ENCODE results near the gene HIPK2. TPM values are rescaled to one million over a fixed set of nuclear protein-coding genes. Genes with fewer than 3 reads are reported as not detected.

HIPK2 gene
- polyA plus RNA-seq, 2 of the 4 experiments (the other 2 are of a cell fraction), result 11.3 to 12.1 TPM

DNA sequence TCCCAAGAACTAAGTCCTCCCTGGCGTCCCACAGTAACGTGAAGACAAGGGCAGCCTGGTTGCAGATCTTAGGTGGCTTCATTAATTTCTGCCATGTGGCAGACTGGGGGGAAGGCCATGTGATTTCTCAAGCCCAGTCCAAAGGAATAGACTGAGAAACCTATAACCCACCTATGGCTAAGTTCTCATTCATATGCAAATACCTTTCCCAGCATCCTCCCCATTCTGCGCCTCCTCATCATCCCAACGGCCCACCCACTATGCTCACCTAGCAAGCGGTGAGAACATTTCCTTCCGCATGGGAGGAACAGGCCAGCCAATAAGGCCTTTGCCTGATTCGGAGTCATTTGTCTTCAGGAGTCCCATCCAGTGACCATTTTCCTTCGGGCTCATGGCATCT is 262.5 kb downstream of the HIPK2 start:
- Histone ChIP-seq H3K27ac (no peak overlapping the region), H3K4me3 (no peak overlapping the region), H3K4me2 (no peak overlapping the region), H3K4me1 (no peaks in the 10 kb centered on the region), H3K9me3 (no peaks in the 10 kb centered on the region)
- DNase-seq (ENCODE audit: low read depth in 1 of 2, low spot score in 1 of 2) (no peak), FAIRE-seq (no peak), ATAC-seq (no peak)
- no peak for TF ChIP-seq RARB (CRISPR knock-in tag; IDR thresholded peaks at IDR 0.05)
- TF ChIP-seq JUNB (IDR thresholded peaks at IDR 0.05), result no peak
- no peak for TF ChIP-seq KDM1A (IDR thresholded peaks at IDR 0.05; ENCODE audit: low read depth)
- no peak for TF ChIP-seq NPAS2 (CRISPR knock-in tag; IDR thresholded peaks at IDR 0.05; ENCODE audit: borderline replicate concordance)
- no peak for TF ChIP-seq RCOR1 (IDR thresholded peaks at IDR 0.05; ENCODE audit: low read depth, low read length)
- no peak for TF ChIP-seq ZNF302 (CRISPR knock-in tag; IDR thresholded peaks at IDR 0.05)
- TF ChIP-seq BHLHE40 (IDR thresholded peaks at IDR 0.05; ENCODE audit: low read depth, low read length), result no peak
- TF ChIP-seq, protein P1, sequence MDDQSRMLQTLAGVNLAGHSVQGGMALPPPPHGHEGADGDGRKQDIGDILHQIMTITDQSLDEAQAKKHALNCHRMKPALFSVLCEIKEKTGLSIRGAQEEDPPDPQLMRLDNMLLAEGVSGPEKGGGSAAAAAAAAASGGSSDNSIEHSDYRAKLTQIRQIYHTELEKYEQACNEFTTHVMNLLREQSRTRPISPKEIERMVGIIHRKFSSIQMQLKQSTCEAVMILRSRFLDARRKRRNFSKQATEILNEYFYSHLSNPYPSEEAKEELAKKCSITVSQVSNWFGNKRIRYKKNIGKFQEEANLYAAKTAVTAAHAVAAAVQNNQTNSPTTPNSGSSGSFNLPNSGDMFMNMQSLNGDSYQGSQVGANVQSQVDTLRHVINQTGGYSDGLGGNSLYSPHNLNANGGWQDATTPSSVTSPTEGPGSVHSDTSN (IDR thresholded peaks at IDR 0.05), result no peak
- TF ChIP-seq, protein P2, sequence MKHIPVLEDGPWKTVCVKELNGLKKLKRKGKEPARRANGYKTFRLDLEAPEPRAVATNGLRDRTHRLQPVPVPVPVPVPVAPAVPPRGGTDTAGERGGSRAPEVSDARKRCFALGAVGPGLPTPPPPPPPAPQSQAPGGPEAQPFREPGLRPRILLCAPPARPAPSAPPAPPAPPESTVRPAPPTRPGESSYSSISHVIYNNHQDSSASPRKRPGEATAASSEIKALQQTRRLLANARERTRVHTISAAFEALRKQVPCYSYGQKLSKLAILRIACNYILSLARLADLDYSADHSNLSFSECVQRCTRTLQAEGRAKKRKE (CRISPR knock-in tag; IDR thresholded peaks at IDR 0.05; ENCODE audit: low read depth), result no peak
- no peak for TF ChIP-seq POLR2A (IDR thresholded peaks at IDR 0.05; ENCODE audit: low read length)
- no peak for TF ChIP-seq EHF (CRISPR knock-in tag; IDR thresholded peaks at IDR 0.05)
- TF ChIP-seq, protein P3, sequence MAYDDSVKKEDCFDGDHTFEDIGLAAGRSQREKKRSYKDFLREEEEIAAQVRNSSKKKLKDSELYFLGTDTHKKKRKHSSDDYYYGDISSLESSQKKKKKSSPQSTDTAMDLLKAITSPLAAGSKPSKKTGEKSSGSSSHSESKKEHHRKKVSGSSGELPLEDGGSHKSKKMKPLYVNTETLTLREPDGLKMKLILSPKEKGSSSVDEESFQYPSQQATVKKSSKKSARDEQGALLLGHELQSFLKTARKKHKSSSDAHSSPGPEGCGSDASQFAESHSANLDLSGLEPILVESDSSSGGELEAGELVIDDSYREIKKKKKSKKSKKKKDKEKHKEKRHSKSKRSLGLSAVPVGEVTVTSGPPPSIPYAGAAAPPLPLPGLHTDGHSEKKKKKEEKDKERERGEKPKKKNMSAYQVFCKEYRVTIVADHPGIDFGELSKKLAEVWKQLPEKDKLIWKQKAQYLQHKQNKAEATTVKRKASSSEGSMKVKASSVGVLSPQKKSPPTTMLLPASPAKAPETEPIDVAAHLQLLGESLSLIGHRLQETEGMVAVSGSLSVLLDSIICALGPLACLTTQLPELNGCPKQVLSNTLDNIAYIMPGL (CRISPR knock-in tag; IDR thresholded peaks at IDR 0.05; ENCODE audit: borderline replicate concordance), result no peak
- TF ChIP-seq JUN (IDR thresholded peaks at IDR 0.05), result no peak
- TF ChIP-seq KDM5A (IDR thresholded peaks at IDR 0.05), result no peak
- TF ChIP-seq, protein P4, sequence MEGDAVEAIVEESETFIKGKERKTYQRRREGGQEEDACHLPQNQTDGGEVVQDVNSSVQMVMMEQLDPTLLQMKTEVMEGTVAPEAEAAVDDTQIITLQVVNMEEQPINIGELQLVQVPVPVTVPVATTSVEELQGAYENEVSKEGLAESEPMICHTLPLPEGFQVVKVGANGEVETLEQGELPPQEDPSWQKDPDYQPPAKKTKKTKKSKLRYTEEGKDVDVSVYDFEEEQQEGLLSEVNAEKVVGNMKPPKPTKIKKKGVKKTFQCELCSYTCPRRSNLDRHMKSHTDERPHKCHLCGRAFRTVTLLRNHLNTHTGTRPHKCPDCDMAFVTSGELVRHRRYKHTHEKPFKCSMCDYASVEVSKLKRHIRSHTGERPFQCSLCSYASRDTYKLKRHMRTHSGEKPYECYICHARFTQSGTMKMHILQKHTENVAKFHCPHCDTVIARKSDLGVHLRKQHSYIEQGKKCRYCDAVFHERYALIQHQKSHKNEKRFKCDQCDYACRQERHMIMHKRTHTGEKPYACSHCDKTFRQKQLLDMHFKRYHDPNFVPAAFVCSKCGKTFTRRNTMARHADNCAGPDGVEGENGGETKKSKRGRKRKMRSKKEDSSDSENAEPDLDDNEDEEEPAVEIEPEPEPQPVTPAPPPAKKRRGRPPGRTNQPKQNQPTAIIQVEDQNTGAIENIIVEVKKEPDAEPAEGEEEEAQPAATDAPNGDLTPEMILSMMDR (IDR thresholded peaks at IDR 0.05), result no peak
- no peak for TF ChIP-seq POLR2AphosphoS2 (conservative IDR thresholded peaks at IDR 0.05; ENCODE audit: low read length)
- no peak for TF ChIP-seq MYC (IDR thresholded peaks at IDR 0.05; ENCODE audit: borderline replicate concordance, low read length)
- TF ChIP-seq CEBPB (IDR thresholded peaks at IDR 0.05), result no peak
- POLR2A ChIA-PET, result no interaction called here
- CTCF ChIA-PET, result interaction anchor here (1.0 kb wide), 1 partner anchor 15 kb away, joined by 5 read pairs; no protein-coding TSS in a partner anchor
- WGBS (ENCODE audit: missing lambda C conversion rate), result 83% methylated on average over 8 of the region's 8 CpGs

Other genes starting within 250 kb of the HIPK2 start
- 11.6 and 13.8 TPM in 2 replicates for gene TBXAS1, start 51.3 kb upstream of the HIPK2 start, polyA plus RNA-seq (2011; rRNA removed)
- 8.5 to 8.8 TPM (median 8.8 TPM) in 3 replicates for gene TBXAS1, start 51.3 kb upstream of the HIPK2 start, polyA plus RNA-seq (2017; fragmentation: RNase III; extraction: RNeasy Plus Mini Kit Qiagen cat#74134 plus additional on column Dnase treatment)

Data from A549 (cell line).